ENCODE results near the gene PHF21A.
"Not testable (repeated sequence)": the region's sequence is repeated elsewhere in the genome, so short reads cannot be mapped to it uniquely, and the experiment has no call there.

PHF21A gene

GRCh38 chr11:45983471-45983845, 137.8 kb downstream of the PHF21A start:
- TF ChIP-seq PATZ1 (CRISPR knock-in tag; IDR thresholded peaks at IDR 0.05; ENCODE audit: borderline replicate concordance) (no peak), TCF4 (CRISPR knock-in tag; IDR thresholded peaks at IDR 0.05; ENCODE audit: borderline replicate concordance) (no peak), CSRNP3 (CRISPR knock-in tag; IDR thresholded peaks at IDR 0.05) (no peak), ZNF70 (CRISPR knock-in tag; IDR thresholded peaks at IDR 0.05) (no peak), RARB (CRISPR knock-in tag; IDR thresholded peaks at IDR 0.05) (no peak), ZC3H10 (CRISPR knock-in tag; IDR thresholded peaks at IDR 0.05) (no peak), ZNF565 (CRISPR knock-in tag; conservative IDR thresholded peaks at IDR 0.05; ENCODE audit: low read depth) (no peak), TOX (CRISPR knock-in tag; IDR thresholded peaks at IDR 0.05; ENCODE audit: borderline replicate concordance) (no peak), ARNTL (CRISPR knock-in tag; IDR thresholded peaks at IDR 0.05; ENCODE audit: borderline replicate concordance, low read depth) (no peak)
- ATAC-seq: peak; percentile 15; the same call in 2 of the 3 replicates

GRCh38 chr11:45982656-45983470, 138.4 kb downstream of the PHF21A start:
- ATAC-seq: peak; percentile 97
- no peak for TF ChIP-seq RARB (CRISPR knock-in tag; IDR thresholded peaks at IDR 0.05)
- TF ChIP-seq TCF4 (CRISPR knock-in tag; IDR thresholded peaks at IDR 0.05; ENCODE audit: borderline replicate concordance): no peak
- no peak for TF ChIP-seq BACH2 (CRISPR knock-in tag; IDR thresholded peaks at IDR 0.05; ENCODE audit: borderline replicate concordance)
- peak; percentile 93; the same call in 1 of the 2 replicates for TF ChIP-seq PATZ1 (CRISPR knock-in tag; IDR thresholded peaks at IDR 0.05; ENCODE audit: borderline replicate concordance)
- TF ChIP-seq ZC3H10 (CRISPR knock-in tag; IDR thresholded peaks at IDR 0.05): no peak
- no peak for TF ChIP-seq CSRNP3 (CRISPR knock-in tag; IDR thresholded peaks at IDR 0.05)
- no peak for TF ChIP-seq POU6F1 (CRISPR knock-in tag; IDR thresholded peaks at IDR 0.05; ENCODE audit: borderline replicate concordance, low read depth)

- not testable (repeated sequence) for ATAC-seq
Measured at GRCh38 chr11:45981826-45982225, 139.4 kb downstream of the PHF21A start.

- TF ChIP-seq CREB5 (CRISPR knock-in tag; IDR thresholded peaks at IDR 0.05; ENCODE audit: low read depth) (no peak), ISL1 (CRISPR knock-in tag; IDR thresholded peaks at IDR 0.05) (no peak), SNAI2 (CRISPR knock-in tag; IDR thresholded peaks at IDR 0.05) (no peak), GLIS3 (CRISPR knock-in tag; IDR thresholded peaks at IDR 0.05) (no peak), PATZ1 (CRISPR knock-in tag; IDR thresholded peaks at IDR 0.05; ENCODE audit: borderline replicate concordance) (no peak), CSRNP3 (CRISPR knock-in tag; IDR thresholded peaks at IDR 0.05) (no peak), TOX (CRISPR knock-in tag; IDR thresholded peaks at IDR 0.05; ENCODE audit: borderline replicate concordance) (no peak), ZNF565 (CRISPR knock-in tag; conservative IDR thresholded peaks at IDR 0.05; ENCODE audit: low read depth) (no peak), PPARA (CRISPR knock-in tag; IDR thresholded peaks at IDR 0.05; ENCODE audit: borderline replicate concordance) (no peak), OSR1 (CRISPR knock-in tag; IDR thresholded peaks at IDR 0.05) (no peak), ZNF8 (CRISPR knock-in tag; IDR thresholded peaks at IDR 0.05) (no peak), RARB (CRISPR knock-in tag; IDR thresholded peaks at IDR 0.05) (no peak)
- ATAC-seq: peak; percentile 39; the same call in 2 of the 3 replicates
Measured at GRCh38 chr11:45974806-45975205, 146.4 kb downstream of the PHF21A start.

All from SK-N-SH treated with all-trans-retinoic acid at 6 μM for 48 hours (cell line).